ENCODE data around the gene STIM1. TPM values are rescaled to one million over a fixed set of nuclear protein-coding genes. Genes with fewer than 3 reads are reported as not detected.

STIM1 gene
- total RNA-seq, 1 experiment from 2014 or later = 15.2 TPM

GRCh38 chr11:3879967-3880542 is 24.6 kb downstream of the STIM1 start:
- Histone ChIP-seq H3K23ac (ENCODE audit: insufficient read length, low read depth, low read length) (no peak overlapping the region), H2BK15ac (ENCODE audit: low read depth, low read length) (no peak overlapping the region), H3K4me1 (ENCODE audit: insufficient read depth, low read length) (no peaks in the 10 kb centered on the region), H4K20me1 (ENCODE audit: control insufficient read depth, insufficient read depth, insufficient read length) (no peaks in the 10 kb centered on the region), H2AK5ac (ENCODE audit: insufficient read length, low read length) (no peak overlapping the region), H3K4ac (ENCODE audit: low read depth, low read length) (no peak overlapping the region), H4K91ac (ENCODE audit: insufficient read length, low read depth, low read length) (no peak overlapping the region), H2BK120ac (ENCODE audit: low read depth, low read length, poor library complexity, severe bottlenecking) (no peak overlapping the region), H3K14ac (ENCODE audit: insufficient read depth, low read length) (no peak overlapping the region), H3K56ac (ENCODE audit: insufficient read length, low read depth, low read length) (no peak overlapping the region), H3K79me2 (ENCODE audit: insufficient read depth, low read length) (no peaks in the 10 kb centered on the region), H3K27me3 (ENCODE audit: insufficient read depth, low read length) (no peaks in the 10 kb centered on the region; the same call in 1 of the 2 replicates), H4K8ac (replicated peaks; ENCODE audit: insufficient read length, low read depth, low read length) (no peak overlapping the region), H3K9me3 (ENCODE audit: control insufficient read depth, low read depth, low read length) (no peaks in the 10 kb centered on the region), H3K18ac (ENCODE audit: insufficient read length, low read depth, low read length) (no peak overlapping the region), H3K79me1 (ENCODE audit: insufficient read depth, low read depth, low read length, poor library complexity, severe bottlenecking) (no peaks in the 10 kb centered on the region), H2BK20ac (ENCODE audit: low read depth, low read length, poor library complexity, severe bottlenecking) (no peak overlapping the region), H3K23me2 (ENCODE audit: insufficient read length, low read depth, low read length, poor library complexity, severe bottlenecking) (no peaks in the 10 kb centered on the region), H3K4me2 (ENCODE audit: insufficient read depth, insufficient read length, low read length) (no peak overlapping the region), H3K27ac (ENCODE audit: insufficient read length, low read depth, low read length) (no peak overlapping the region), H2BK12ac (ENCODE audit: insufficient read length, low read depth, low read length) (no peak overlapping the region), H2BK5ac (ENCODE audit: insufficient read length, low read length) (no peak overlapping the region), H3K9ac (ENCODE audit: extremely low read depth, insufficient read length, low read length) (no peak overlapping the region), H4K5ac (ENCODE audit: insufficient read length, low read depth, low read length) (no peak overlapping the region), H2AFZ (ENCODE audit: low read length) (no peak overlapping the region), H3T11ph (ENCODE audit: low read length) (no peak overlapping the region)
- TF ChIP-seq, protein P1, sequence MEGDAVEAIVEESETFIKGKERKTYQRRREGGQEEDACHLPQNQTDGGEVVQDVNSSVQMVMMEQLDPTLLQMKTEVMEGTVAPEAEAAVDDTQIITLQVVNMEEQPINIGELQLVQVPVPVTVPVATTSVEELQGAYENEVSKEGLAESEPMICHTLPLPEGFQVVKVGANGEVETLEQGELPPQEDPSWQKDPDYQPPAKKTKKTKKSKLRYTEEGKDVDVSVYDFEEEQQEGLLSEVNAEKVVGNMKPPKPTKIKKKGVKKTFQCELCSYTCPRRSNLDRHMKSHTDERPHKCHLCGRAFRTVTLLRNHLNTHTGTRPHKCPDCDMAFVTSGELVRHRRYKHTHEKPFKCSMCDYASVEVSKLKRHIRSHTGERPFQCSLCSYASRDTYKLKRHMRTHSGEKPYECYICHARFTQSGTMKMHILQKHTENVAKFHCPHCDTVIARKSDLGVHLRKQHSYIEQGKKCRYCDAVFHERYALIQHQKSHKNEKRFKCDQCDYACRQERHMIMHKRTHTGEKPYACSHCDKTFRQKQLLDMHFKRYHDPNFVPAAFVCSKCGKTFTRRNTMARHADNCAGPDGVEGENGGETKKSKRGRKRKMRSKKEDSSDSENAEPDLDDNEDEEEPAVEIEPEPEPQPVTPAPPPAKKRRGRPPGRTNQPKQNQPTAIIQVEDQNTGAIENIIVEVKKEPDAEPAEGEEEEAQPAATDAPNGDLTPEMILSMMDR (conservative IDR thresholded peaks at IDR 0.05) = no peak
- H3K9me3 Mint-ChIP-seq = no peaks in the 10 kb centered on the region
- H3K27ac Mint-ChIP-seq = no peak overlapping the region; a peak in 1 of 7 replicates
- H3K4me1 Mint-ChIP-seq = peaks cover 16 to 19% of the 10 kb centered on the region in 2 experiments
- DNase-seq = no peak
- H3K36me3 Mint-ChIP-seq (ENCODE audit: insufficient read depth in 1 of 3, low read depth in 3 of 3) = no peaks in the 10 kb centered on the region
- no peaks in the 10 kb centered on the region for H3K27me3 Mint-ChIP-seq (ENCODE audit: low read depth)
- WGBS (ENCODE audit: extremely low coverage, insufficient read length, low lambda C conversion rate) = no CpG with 5 or more reads among the region's 2 CpGs
- H3K4me3 Mint-ChIP-seq = no peak overlapping the region

All from H9 (cell line).